HG03520 (cell line): Measurements from ENCODE around the gene COL23A1.

Source experiments
- ATAC-seq: cut with Tn5 transposase; IDR thresholded peaks from one replicate; pipeline ENCODE4 v1.9.1; 2021; ENCODE audit warnings: mild to moderate bottlenecking, moderate library complexity; ENCODE audit not compliant: unreplicated experiment

The COL23A1 gene

DNA sequence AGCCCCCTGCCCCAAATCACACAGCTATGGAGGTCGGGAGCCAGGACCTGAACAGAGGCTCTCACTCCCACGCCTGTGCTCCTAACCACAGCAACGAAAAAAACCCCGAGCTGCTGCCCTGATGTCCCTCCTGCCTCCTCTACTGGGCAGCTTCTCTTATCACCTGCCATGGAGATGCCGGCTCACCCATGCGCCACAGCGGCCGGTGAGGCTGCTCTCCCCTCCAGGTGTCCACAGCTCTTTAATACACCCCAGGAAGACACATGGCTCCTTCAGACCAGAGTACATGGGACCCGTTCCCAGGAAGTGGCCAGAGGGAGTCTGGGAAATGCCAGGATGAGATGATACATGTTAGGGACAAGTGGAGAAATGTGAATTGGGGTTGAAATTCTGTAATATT, 110.9 kb downstream of the COL23A1 start:
- no peak for ATAC-seq

DNA sequence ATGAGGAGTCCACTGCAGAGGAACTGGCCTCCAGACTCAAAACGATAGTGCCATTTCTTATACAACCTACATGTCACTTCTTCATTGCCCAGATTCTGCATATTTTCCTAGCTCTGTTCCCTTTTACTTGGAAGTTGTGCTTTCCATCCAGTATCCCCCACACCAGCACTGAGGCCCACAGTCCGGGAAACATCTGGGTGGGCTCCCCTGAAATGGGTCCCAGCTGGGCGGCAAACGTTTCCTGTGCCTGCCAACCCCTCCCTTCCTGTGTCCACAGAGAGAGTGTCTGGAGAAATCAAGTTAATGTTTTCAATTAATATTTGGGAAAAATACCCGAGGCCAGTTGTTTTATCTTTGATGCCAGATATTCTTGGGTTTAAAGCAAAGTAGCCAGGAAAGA, 111.8 kb downstream of the COL23A1 start:
- no peak for ATAC-seq

DNA sequence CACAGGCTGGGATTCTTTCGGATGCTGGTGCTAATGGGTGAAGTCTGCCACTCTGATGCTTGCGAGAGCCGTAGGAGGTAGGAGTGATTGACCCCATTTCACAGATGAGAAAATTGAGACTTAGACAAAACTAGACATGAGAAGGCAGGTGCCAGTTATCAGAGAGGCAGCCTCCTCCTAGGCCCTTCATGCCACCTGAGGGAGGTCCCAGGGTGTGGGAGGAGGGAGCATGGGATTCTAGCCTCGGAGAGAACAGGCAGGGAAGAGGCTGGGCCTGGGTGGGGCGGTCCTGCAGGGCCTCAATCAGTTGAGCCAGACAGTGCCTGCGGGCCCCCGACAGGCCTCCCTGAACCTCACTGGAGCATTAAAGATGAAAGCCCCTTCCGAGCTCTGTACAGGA, 112.4 kb downstream of the COL23A1 start:
- ATAC-seq: no peak

DNA sequence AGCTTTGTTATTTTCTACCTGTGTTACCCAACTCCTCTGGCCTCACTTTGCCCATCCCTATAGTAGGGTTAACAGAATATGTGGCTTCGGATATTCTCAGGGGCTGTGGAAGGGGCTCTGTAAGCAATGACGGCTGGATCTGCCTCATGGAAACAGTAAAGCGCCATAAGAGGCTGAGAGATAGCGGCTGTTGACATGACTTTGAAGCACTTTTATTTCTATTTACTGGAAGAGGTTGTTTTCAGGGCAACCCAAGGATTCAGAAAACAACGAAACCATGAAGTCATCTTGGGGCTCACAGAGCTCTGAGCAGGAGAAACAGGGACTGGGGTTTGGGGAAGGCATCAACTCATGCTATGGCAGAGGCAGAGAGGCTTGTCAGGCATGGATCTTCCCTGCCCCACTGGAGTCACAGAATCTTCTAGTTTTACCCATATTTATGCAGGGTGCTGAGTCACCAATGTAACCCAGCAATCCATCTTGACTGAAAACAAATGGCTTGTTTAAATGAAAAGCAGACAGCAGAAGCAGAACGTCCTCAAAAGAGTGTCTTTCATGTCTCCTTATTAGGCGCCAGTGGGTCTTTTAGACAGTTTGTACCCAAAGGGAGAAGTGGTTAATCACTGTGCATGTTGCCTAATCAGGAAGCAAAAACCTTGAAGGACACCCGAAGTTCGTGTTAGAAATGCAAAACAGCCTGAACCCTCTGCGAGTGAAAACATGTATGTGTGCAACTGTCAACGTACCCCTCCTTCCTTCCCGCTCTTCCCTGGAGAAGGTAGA, 113.0 kb downstream of the COL23A1 start:
- ATAC-seq: no peak

DNA sequence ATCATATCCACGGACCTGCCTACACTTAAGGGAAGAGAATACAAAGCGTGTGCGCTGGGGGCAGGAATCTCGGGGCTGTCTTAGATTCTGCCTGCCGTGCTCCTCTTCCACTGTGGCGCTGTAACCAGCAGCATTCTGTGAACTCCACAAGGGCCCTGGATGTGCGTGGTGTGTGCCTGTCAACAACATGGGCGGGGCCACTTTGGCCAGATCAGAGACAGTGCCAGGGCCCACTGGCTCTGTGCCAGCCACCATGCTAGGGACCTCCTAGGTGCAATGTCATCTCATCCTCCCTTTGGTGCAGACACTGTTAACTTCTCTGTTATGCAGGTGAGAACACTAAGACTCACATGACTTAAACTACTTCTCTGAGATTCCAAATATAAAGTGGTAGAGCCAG, 113.7 kb downstream of the COL23A1 start:
- ATAC-seq: no peak

DNA sequence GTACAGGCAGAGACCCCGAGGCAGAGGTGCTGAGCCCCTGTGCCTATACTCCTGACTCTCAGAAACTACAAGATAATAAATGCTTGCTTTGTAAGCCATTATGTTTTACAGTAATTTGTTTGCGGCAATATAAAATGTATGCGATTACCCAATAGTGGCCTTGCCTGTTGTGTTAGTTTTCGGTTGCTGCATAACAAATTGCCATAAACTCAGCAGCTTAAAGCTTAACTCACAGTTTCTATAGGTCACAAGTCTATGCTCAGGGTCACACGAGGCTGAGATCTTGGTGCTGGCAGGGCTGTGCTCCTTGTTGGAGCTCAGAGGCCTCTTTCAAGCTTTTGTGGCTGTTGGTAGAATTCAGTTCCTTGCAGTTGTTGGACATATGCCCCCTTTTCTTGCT, 114.8 kb downstream of the COL23A1 start:
- no peak for ATAC-seq

DNA sequence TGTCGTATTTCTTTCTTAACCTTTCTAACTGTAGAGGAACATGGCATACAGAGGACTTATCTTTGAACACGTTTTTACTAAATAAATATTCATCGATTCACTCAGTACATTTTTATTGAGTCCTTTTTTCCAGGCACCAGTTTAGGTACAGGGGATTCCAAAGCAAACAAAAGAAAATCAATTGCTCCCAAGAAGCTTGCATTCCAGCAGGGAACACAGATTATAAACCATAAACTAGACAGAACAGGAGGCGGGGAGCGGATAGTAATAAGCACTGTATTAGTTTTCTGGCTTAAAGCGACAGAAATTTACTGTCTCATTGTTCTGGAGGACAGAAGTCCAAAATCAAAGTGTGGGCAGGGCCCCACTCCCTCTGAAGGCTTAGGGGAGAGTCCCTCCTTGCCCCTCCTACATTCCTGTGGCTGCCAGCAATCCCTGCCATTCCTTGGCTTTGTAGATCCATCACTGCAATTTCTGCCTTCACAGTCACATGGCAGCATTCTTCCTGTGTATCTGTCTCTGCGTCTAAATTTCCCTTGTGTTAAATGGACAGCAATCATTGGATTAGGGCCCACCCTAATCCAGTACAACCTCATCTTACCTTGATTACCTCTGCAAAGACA, 115.5 kb downstream of the COL23A1 start:
- no peak for ATAC-seq

DNA sequence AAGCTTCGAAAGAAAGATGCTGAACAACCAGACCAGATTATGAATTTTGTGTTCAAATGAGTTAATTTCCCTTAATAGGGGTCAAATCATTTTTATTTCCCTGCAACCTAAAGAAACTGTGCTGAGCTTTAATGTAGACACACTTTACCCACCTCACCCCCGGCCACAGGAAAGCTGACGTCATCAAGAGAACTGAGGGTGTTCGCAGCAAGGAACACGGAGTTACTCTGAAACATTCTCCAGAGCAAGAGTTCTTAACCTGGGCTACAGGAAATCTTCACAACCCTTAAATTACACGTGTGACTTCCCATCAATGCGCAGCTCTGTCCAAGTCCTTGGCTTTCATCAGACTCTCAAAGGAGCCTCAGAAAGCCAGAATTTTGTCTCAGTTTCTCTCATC, 116.3 kb downstream of the COL23A1 start:
- no peak for ATAC-seq

DNA sequence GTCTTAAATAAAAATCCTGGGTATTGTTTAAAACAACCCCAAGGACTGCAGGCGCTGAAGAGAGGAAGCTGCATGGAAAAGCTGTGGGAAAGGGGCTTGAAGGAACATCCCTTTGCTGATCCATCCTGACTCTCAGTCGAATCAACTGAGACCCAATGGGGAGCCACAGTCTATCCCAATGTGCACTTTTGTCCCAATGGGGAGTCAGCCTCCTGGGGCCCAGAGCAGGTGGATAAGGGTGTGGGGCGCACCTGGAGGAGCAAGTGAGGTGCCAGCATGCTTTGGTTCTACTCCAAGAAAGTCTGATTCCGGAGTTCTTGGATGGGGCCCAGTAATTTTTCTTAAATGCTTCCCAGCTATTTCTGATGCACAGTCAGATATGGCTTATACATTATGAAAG, 118.1 kb downstream of the COL23A1 start:
- no peak for ATAC-seq

DNA sequence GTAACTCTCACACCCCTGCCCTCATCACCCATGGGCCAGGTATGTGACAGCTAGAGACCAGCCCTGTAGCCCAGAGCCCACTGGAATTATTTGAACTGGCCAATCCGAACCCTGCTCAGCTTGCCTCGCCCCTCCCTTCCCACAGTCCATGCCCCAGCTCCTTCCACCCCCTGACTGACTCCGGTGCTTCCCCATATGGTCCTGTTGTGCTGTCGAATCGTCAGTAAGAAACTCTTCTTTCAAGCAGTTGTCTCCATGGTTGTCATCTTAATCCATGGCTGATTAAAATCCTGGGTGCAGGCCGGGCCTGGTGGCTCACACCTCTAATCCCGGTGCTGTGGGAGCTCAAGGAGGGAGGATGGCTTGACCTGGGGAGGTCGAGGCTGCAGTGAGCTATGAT, 118.5 kb downstream of the COL23A1 start:
- ATAC-seq: no peak

DNA sequence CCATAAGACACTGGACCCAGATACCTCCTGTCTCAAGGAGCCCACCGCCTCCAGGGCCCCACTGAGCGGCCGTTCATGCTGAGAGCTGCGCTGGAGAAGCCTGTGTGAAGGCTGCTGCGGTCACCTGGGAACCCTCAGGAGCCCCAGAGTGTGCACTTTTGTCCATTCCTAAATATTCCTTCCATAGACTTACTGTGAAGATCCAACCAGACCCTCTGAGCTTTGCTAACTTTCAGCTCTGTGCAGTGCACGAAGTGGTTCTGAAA, 119.5 kb downstream of the COL23A1 start:
- no peak for ATAC-seq

DNA sequence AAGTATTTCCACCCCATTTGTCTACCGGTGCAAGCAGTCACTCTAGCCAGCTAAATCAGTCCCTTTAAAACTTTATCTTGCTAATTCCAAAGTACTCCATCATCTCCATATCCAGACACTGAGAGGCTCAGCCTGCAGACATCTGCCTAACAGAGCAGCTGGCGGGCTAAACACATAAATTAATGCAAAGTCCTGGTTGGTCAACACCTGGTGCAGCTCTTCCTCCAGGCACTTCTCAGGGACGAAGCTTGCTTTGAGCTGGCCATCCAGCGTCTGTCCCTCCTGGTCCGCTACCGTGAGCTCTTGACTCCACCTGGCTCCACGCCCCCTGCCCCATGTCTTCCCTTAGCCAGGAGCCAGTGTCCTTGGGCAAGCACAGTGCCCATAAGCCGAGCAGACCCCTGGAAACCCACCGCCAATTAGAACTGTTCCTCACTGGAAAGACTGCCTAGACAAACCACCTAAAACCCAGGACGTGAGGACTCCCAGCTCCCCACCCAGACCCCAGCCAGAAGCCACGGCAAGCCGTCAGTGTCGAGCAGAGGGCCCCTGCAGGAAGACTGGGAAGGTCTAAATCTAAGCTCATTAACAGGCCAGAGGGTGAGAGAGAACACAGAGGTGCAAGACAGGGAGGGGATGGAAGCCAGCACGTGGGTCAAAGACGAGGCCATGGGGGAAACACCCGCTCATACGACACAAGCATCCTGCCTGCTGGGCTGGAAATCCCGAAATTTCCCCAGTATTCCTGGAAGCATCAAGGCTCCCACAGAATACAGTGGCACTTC, 120.0 kb downstream of the COL23A1 start:
- no peak for ATAC-seq

DNA sequence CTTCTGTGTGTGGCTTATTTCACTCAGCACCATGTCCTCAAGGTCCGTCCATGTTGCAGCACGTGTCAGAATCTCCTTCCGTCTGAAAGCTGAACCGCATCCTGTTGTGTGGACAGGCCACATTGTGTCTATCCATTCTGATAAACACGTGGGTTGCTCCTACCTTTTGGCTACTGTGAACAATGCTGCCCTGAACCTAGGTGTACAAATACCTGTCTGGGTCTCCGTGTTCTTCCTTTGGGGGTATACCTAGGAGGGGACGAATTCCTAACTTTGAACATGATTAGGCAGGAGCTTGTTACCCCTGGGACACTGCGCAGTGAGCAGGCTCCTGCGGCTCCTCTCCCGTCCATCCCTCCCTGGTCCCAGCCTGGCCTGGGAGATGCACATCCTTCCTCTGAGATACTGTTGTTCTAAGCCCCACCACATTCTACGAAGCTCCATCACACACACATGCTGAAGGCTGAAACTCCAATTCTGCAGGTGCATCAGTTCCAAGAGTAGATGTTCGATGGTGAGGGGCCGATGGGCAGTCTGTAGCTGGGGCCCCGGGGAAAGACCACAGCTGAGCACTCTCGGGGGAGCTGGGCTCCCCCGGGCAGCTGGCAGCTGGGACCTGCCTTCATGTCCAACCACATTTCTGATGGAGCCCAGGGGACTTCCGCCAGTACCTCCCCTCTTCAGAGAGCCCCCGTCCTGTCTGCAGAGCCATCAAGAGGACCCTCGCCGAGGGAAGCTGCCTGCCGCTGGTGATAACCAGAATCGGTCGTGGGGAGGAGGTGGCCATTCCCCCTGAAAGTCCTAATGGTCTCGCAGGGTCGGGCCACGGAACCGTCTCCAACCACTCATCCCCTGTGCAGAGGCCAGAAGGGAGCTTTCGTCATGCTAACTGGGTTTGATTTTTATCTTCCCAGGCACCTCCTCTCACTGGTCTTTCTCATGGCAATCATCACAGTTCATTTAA, 120.9 kb downstream of the COL23A1 start:
- no peak for ATAC-seq

DNA sequence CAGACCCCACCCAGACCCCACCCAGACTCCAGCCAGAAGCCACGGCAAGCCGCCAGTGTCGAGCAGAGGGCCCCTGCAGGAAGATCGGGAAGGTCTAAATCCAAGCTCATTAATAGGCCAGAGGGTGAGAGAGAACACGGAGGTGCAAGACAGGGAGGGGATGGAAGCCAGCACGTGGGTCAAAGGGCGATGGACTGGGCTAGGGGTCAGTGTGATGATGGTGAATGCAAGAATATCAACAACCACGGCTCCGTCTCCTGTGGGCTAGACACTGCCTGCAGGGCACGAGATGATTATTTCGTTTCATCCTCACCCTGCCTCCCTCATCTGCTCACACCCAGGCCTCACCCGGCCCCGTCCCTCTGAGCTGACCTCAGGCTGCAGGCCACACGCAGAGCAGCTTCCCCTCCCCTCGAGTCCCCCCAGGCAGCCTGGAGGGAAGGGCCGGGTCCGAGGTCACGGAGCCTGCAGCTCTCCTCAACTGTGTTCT, 122.0 kb downstream of the COL23A1 start:
- no peak for ATAC-seq

DNA sequence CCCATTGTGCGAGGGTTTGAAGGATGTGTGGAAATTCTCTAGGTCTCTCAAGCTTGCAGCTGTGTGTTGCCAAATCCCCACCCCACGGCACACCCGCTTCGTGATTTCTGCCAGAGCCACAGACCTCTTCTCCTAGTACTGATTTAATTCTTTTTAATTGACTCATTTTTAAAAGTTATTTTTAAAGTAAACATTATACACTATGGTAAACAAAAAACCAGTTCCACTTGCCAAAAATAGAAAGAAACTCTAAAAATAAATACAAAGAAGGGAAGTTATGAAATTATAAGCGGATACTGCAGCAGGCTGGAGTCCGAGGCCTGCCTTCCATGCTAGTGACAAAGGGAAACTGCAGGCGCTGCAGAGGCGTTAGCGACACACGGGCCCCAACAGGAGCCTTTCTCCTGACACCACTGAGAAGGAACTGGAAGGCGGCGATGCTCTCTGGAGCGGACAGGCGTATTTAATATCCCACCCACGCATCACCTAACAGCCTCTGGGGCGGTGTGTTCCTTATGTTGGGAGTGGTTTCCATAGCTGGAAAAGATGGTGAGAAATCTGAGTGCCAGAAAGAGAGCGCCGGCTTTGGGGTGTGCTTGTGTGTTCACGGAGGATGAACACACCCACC, 122.5 kb downstream of the COL23A1 start:
- ATAC-seq: no peak

DNA sequence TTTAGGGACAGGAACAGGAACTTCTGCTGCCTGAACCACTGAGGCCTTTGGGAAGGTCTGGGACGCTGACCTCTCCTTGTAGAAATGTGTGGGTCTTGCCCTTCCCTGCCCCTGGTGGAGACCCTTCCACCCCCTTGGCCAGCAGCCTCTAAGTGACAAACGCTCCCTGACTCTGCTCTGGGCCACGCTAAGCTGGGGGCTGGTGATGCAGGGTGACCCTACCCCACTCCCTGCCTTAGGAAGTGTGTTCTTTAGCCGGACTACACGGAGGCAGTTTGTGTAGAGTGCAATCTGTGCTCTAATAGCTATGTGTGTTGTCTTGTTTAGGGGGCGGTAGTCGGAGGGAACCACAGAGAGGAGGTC, 123.0 kb downstream of the COL23A1 start:
- no peak for ATAC-seq

DNA sequence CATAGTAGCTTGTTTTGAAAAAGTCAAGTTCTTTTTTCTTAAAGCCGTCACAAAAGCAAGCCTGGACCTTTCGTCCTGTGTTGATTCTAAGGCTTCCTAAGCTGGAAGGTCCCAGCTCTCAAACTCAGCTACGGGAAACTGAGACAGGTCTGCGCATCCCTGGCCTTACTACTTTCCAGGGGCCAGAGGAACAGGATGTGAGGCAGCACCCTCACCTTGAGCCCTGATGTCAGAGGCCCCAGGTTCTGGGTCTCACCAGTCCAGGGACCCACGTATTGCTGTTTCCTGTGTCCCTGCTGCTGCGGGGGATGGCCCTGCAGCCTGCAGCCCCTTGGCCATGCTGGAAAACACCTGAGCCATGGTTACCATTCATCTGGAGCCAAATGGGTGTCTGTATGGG, 123.9 kb downstream of the COL23A1 start:
- no peak for ATAC-seq

DNA sequence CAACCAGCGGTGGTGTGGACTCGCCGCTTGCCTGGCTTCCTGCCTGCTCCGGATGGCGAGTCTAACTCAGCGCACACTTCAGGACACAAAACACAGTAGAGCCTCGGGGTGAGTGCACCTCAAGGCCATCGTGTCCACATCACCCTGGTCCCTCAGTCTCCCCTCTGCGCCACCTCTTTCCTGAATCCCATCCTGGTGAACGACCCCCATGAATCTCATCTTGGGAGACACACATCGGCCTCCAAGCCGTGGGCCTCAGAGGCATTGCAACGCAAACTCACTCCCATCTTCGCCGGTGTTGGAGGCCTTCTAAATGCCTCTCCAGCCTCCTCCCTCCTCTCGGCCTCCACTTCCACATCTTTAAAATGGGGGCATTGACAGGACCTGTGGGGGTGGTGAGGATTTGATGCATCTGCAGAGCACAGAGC, 124.3 kb downstream of the COL23A1 start:
- ATAC-seq: no peak

DNA sequence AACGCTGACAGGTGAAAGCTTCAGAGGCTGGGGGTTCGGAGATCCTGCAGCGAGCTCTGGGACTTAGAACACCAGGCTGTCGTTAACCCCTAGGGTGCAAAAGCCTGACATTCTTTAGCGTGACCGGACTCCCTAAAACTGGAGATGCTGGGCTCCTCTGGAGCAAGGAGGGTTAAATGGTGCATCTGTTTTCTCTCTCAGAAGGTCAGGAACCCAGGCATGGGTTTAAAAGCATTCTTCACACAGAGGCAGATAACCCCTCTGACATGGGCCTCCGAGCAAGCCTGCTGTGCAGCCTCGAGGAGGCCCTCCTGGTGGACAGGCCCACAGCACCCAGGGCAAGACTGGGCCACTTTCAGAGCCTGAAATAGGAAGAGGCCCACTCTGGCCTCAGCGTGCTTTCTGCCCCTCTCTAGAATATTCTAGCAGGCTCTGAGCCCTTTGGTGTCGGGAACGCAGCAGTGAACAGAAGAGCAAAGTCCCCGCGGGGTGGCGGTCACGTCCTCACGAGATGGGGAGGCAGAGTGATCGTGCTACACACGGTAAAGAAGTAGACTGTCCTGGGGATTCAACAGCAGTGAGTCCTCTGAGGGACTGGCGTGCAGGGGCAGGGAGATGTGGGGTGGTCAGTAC, 124.8 kb downstream of the COL23A1 start:
- no peak for ATAC-seq

DNA sequence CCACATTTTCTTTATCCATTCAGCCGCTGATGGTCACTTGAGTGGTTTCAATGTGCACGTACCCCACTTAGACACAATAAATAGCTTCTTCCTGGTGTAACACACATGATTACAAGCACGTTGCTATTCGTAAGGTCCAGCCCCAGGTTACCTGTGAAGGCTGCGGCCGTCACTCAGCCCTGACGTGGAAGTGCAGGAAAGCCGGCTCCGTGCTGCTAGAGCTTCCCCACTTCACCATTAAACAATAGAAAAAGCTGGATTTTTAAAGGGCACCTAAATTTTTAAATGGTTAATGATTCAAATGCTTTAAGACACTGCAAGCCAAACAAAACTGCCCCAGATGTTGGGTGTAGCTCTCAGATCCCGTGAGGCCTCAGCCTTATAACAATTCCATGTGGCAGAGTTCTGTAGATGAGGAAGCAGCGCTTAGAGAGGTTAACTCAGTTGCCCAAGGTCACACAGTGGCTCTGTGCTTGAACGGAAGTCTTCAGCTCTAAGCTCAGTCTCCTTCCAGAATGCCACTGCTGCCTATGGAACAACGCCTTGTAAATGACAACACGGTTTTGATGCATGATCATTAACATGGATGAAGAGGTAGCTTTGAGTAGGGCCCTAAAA, 125.7 kb downstream of the COL23A1 start:
- no peak for ATAC-seq
